H4 (cell line): ENCODE data around the gene CTCFL. TPM values are rescaled to one million over a fixed set of nuclear protein-coding genes. Genes with fewer than 3 reads are reported as not detected.
A peak's percentile ranks its signal among the peaks of the same experiment; 100 is the strongest.
"Not testable (repeated sequence)": the region's sequence is repeated elsewhere in the genome, so short reads cannot be mapped to it uniquely, and the experiment has no call there.

Source experiments
- DNase-seq: peaks from one replicate; pipeline ENCODE4 v3.0.0-alpha.2; 2015; ENCODE audit warnings: low spot score
- total RNA-seq: library from RNA; depleted of rRNA; stranded (reverse); fragments of >200 nt; shearing (Covaris generic); gene quantifications from 2 replicates; pipeline ENCODE4 v1.2.3, GENCODE V29; 2014

Gene CTCFL
- total RNA-seq, 1 experiment from 2014 or later, result not detected

DNA sequence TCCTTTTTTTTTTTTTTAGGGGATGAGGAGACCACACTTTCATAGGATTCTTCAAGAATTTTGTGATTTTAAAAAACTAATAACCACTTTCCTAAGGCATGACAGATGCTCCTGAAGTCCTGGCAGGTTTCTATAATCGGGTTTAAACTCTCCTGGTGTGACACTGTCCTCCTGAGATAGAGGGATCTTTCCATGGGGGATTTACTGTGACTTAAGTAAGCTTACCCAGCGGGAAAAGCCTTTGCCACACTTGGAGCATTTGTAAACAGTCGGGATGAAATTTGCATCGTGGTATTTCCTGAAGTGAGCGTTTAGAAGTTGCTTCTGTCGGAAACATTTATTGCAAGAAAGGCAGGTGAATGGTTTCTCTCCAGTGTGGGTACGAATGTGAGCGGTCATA is 16.6 kb downstream of the CTCFL start:
- DNase-seq, result no peak

DNA sequence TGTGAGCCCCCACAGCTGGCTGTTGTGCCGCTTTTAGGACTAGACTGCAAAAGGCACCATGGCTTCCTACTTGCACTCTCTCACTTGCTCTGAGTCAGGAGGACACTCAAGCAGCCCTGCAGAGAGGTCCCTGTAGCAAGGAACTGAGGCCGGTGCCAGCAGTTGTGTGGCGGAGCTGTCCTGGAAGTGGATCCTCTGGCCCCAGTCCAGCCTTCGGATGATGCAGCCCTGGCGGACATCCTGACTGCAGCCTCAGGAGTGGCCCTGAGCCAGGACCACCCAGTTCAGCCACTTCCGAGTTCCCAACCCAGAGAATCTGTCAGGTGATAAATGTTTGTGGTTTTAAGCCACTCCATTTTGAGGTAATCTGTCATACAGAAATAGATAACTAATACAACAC is 17.5 kb downstream of the CTCFL start:
- no peak for DNase-seq

DNA sequence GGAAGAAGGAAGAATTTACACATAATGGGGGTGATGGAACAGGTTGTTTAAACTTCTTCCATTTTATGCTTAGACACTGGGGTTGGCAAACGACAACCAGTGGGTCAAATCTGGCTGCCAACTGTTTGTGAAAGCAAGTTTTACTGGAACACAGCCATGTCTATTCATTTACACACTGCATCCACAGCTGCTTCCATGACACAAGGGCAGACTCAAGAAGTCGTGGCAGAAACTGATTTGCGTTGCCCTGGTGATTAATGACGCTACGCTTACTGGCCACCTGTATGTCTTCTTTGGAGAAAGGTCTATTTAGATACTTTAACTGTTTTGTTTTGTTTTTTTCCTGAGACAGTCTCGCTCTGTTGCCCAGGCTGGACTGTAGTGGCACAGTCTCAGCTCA is 19.0 kb downstream of the CTCFL start:
- no peak for DNase-seq

- no peak for DNase-seq
Observed at GRCh38 chr20:57504411-57504810, 20.5 kb downstream of the CTCFL start.

- DNase-seq, result no peak
Observed at GRCh38 chr20:57503035-57503658, 21.8 kb downstream of the CTCFL start.

- no peak for DNase-seq
Observed at GRCh38 chr20:57502336-57502700, 22.6 kb downstream of the CTCFL start.

GRCh38 chr20:57501461-57502335 is 23.2 kb downstream of the CTCFL start:
- DNase-seq, result no peak

- no peak for DNase-seq
Observed at GRCh38 chr20:57500962-57501361, 24.0 kb downstream of the CTCFL start.

DNA sequence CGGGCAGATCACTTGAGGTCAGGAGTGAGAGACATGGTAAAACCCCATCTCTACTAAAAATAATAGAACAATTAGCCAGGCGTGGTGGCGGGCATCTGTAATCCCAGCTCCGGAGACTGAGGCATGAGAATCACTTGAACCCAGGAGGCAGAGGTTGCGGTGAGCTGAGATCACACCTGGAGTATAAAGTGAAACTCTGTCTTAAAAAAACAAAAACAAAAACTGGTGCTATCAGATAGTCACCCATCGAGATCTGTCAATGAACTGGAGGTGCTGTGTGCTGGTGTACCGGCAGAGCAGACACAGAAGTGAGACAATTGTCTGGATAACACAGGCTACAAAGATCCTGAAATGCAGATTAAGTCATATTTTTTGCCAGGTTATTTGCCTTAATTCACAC is 24.7 kb downstream of the CTCFL start:
- no peak for DNase-seq

DNA sequence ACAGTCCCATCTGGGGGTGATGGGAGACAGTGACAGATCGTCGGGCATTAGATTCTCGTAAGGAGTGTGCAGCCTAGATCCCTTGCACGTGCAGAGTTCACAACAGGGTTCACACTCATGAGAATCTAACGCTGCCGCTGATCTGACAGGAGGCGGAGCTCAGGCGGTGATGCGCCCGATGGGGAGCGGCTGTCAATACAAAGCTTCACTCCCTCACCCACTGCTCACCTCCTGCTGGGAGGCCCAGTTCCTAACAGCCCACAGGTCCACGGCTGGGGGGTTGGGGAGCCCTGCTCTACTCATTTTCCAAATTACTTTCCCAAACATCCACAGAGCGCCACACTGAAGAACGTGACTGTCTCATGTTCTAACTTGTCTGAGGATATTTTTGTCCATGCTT is 25.3 kb downstream of the CTCFL start:
- DNase-seq, result no peak

DNA sequence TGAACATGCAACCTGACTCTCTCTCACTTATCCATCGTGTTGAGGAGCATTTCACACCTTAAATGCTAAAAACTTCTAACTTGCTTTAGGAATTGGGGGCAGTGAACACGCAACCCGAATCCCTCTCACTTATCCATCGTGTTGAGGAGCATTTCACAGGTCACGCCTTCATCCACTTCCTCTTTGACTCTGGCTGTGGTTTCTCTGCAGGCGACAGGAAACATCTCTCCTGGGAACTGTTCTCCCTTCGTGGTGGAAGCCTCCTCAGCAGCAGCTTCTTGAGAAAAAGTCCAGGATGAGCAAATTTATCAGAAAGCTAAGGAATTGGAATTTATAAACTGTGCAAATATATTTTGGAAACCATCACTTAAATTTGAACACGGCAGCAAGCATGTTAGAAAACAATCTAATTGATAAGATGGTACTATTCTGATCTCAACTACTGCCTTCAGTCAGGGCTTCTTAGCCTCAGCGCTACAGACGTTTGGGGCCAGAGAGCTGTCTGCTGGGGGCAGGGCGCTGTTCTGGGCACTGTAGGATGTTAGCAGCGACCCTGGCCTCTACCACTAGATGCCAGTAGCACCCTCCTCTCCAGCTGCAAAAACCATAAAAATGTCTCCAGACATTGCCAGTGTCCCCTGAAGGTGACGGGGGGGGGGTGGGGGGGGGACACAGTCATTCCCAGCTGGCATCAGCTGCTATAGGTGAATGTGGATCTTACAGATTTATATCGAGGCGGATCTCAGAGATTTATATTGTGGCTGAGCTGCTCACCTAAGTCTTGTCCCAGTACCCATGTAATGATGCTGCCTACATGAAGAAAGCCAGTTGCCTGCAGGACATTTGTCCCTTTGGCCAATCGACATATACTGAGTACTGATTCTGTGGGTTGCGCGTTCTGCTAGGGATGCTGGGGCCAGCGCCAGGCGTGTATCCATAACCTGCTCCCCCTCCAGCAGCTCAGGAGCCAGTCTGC is 26.2 kb downstream of the CTCFL start:
- DNase-seq, result peak; percentile 67

DNA sequence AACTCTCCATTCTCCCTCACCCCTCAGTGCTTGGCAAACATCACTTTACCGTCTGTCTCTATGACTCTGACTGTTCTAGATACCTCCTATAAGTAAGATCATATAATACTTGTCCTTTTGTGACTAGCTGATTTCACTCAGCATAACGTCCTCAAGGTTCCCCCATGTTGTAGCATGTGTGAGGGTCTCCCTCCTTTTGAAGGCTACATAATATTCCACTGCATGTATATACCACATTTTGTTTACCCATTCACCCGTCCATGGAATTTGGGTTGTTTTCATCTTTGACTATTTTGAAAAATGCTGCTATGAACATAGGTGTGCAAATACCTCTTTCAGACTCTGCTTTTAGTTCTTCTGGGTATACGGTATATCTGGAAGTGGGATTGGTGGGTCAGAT is 28.3 kb downstream of the CTCFL start:
- DNase-seq, result no peak

DNA sequence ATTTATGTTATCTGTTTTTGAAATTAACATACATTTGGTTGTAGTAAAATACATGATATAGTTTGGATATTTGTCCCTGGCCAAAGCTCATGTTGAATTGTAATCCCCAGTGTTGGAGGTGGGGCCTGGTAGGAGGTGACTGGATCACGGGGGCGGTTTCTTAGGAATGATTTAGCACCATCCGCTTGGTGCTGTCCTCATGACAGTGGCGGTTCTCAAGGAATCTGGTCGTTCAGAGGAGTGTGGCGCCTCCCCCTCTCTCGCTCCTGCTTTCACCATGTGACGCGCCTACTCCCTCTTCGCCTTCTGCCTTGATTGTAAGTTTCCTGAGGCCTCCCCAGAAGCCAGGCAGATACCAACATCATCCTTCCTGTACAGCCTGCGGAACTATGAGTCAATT is 29.0 kb downstream of the CTCFL start:
- no peak for DNase-seq

- DNase-seq, result no peak
Observed at GRCh38 chr20:57493091-57493615, 31.8 kb downstream of the CTCFL start.

DNA sequence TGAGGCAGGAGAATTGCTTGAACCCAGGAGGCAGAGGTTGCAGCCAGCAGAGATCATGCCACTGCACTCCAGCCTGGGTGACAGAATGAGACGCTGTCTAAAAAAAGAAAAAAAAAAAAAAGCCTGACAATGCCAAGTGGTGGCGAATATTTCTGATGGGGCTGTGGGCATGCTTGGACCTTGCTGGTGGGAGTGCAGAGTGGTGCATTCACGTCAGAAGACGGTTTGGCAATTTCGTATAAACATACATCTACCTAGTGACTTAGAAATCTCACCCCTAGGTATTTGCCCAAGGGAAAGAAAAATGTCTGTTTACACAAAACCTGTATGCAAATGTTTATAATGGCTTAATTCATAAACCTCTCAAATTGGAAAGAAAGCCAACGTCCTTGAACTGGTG is 33.6 kb downstream of the CTCFL start:
- no peak for DNase-seq

- DNase-seq, result not testable (repeated sequence)
Observed at GRCh38 chr20:57488277-57488676, 36.7 kb downstream of the CTCFL start.

GRCh38 chr20:57485770-57486169 is 39.2 kb downstream of the CTCFL start:
- no peak for DNase-seq

GRCh38 chr20:57484772-57485171 is 40.2 kb downstream of the CTCFL start:
- no peak for DNase-seq

DNA sequence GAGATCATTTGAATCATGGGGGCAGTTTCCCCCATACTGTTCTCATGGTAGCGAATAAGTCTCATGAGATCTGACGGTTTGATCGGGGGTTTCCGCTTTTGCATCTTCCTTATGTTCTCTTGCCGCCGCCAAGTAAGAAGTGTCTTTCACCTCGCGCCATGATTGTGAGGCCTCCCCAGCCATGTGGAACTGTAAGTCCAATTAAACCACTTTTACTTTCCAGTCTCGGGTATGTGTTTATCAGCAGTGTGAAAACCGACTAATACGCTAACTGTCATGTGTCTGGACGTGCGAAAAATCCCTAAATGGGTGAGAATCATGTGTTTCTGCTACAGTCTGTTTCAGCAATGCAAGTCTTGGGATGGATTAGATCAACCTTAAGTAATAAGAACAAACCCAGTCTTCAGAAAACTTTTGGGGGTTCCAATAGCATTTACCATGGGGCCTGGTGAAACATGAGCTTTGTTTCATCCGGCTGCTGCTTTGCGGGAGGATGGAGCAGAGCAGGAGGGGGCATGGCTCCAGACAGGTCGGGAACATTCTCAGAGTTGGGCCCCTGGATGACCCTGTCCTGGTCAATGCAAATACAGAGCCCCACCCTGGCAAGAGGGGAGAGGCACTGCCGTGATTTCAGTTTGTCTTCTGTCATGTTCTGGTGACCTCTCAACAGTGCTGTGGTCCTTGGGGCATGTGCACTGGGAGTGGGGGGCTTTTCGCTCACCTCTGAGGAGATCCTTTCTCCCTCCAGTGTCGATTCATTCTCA is 41.5 kb downstream of the CTCFL start:
- DNase-seq, result no peak

DNA sequence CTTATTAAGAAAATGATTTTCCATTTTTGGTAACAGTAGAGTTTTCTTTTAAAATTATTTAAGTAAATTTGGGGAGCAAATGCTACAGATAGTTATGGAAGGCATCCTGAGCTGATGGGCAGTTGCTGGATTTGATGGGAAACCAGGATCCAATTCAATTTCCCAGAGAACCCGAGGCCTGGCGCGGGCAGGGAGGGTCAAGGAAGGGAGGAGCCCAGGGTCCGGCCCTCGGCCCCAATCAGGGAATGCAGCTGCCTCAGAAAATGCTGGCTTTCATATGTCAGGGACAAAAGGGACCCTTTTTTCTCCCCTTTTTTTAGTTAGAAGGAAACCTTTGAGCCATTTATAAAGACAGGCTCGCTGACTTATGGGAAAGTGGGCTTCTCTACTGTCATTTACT is 42.1 kb downstream of the CTCFL start:
- no peak for DNase-seq

GRCh38 chr20:57482148-57482547 is 42.8 kb downstream of the CTCFL start:
- DNase-seq, result no peak
